ENCODE measurements around the gene ANKRD9. TPM values are rescaled to one million over a fixed set of nuclear protein-coding genes. Genes with fewer than 3 reads are reported as not detected.

The ANKRD9 gene
- total RNA-seq, 1 donor from 2014 or later: 23.9 TPM

GRCh38 chr14:102472791-102473150, 36.8 kb downstream of the ANKRD9 start:
- H3K36me3 Mint-ChIP-seq: peaks cover 33% of the 10 kb centered on the region
- H3K27me3 Mint-ChIP-seq (ENCODE audit: low read depth): no peaks in the 10 kb centered on the region
- H3K4me1 Mint-ChIP-seq: peaks cover 9% of the 10 kb centered on the region
- no peak for DNase-seq (ENCODE audit: low spot score in 2 of 2, unreplicated experiment in 2 of 2)
- TF ChIP-seq CTCF (IDR thresholded peaks at IDR 0.05; ENCODE audit: unreplicated experiment): no peak
- no peak overlapping the region for H3K4me3 Mint-ChIP-seq
- H3K27ac Mint-ChIP-seq: no peak overlapping the region
- peaks cover 19% of the 10 kb centered on the region for H3K9me3 Mint-ChIP-seq

- Mint-ChIP-seq H3K36me3 (peaks cover 37% of the 10 kb centered on the region), H3K27ac (no peak overlapping the region), H3K9me3 (peaks cover 19% of the 10 kb centered on the region), H3K4me3 (no peak overlapping the region), H3K4me1 (peaks cover 9% of the 10 kb centered on the region), H3K27me3 (ENCODE audit: low read depth) (no peaks in the 10 kb centered on the region)
- no peak for DNase-seq (ENCODE audit: low spot score in 2 of 2, unreplicated experiment in 2 of 2)
- no peak for TF ChIP-seq CTCF (IDR thresholded peaks at IDR 0.05; ENCODE audit: unreplicated experiment)
Observed at GRCh38 chr14:102471921-102472790, 37.4 kb downstream of the ANKRD9 start.

- no peak for TF ChIP-seq CTCF (IDR thresholded peaks at IDR 0.05; ENCODE audit: unreplicated experiment)
- Mint-ChIP-seq H3K4me1 (peaks cover 9% of the 10 kb centered on the region), H3K27me3 (ENCODE audit: low read depth) (no peaks in the 10 kb centered on the region), H3K4me3 (no peak overlapping the region), H3K9me3 (peaks cover 16% of the 10 kb centered on the region), H3K36me3 (peaks cover 39% of the 10 kb centered on the region), H3K27ac (peak overlapping the region; percentile 59)
- DNase-seq (ENCODE audit: low spot score in 2 of 2, unreplicated experiment in 2 of 2): no peak
Observed at GRCh38 chr14:102469261-102469660, 40.3 kb downstream of the ANKRD9 start.

- DNase-seq (ENCODE audit: low spot score in 2 of 2, unreplicated experiment in 2 of 2): no peak
- no peak for TF ChIP-seq CTCF (IDR thresholded peaks at IDR 0.05; ENCODE audit: unreplicated experiment)
- Mint-ChIP-seq H3K27me3 (ENCODE audit: low read depth) (no peaks in the 10 kb centered on the region), H3K9me3 (peaks cover 17% of the 10 kb centered on the region), H3K36me3 (peaks cover 49% of the 10 kb centered on the region), H3K4me3 (no peak overlapping the region), H3K4me1 (peaks cover 7% of the 10 kb centered on the region), H3K27ac (no peak overlapping the region)
Observed at GRCh38 chr14:102464846-102465341, 44.7 kb downstream of the ANKRD9 start.

GRCh38 chr14:102464006-102464405, 45.6 kb downstream of the ANKRD9 start:
- no peak for TF ChIP-seq CTCF (IDR thresholded peaks at IDR 0.05; ENCODE audit: unreplicated experiment)
- peaks cover 43% of the 10 kb centered on the region for H3K36me3 Mint-ChIP-seq
- peaks cover 10% of the 10 kb centered on the region for H3K9me3 Mint-ChIP-seq
- no peaks in the 10 kb centered on the region for H3K4me1 Mint-ChIP-seq
- DNase-seq (ENCODE audit: low spot score in 2 of 2, unreplicated experiment in 2 of 2): no peak
- no peaks in the 10 kb centered on the region for H3K27me3 Mint-ChIP-seq (ENCODE audit: low read depth)
- no peak overlapping the region for H3K4me3 Mint-ChIP-seq
- H3K27ac Mint-ChIP-seq: no peak overlapping the region
